ENCODE data around the gene PTPRM.

PTPRM gene

GRCh38 chr18:8400193-8400752, 833.2 kb downstream of the PTPRM start:
- Histone ChIP-seq H3K9ac (ENCODE audit: low read depth, low read length, poor library complexity, severe bottlenecking) (no peak overlapping the region), H3K4me3 (ENCODE audit: low read length, poor library complexity, severe bottlenecking) (no peak overlapping the region), H3K79me2 (ENCODE audit: insufficient read depth, low read length) (no peaks in the 10 kb centered on the region), H3K9me3 (ENCODE audit: insufficient read depth, low read depth, low read length) (no peaks in the 10 kb centered on the region), H3K36me3 (ENCODE audit: insufficient read depth, low read length) (no peaks in the 10 kb centered on the region), H4K20me1 (ENCODE audit: insufficient read depth, low read length, poor library complexity, severe bottlenecking) (no peaks in the 10 kb centered on the region), H3F3A (ENCODE audit: low read depth) (no peaks in the 10 kb centered on the region), H3K4me2 (ENCODE audit: low read depth, low read length, poor library complexity, severe bottlenecking) (no peak overlapping the region), H3K4me1 (ENCODE audit: insufficient read depth, low read length, poor library complexity, severe bottlenecking) (no peaks in the 10 kb centered on the region), H3K27me3 (ENCODE audit: insufficient read depth, low read length, poor library complexity, severe bottlenecking) (no peaks in the 10 kb centered on the region), H2AFZ (ENCODE audit: low read length) (no peak overlapping the region), H3K9me2 (replicated peaks; ENCODE audit: low read depth, low read length) (no peaks in the 10 kb centered on the region)
- TF ChIP-seq CTCF (conservative IDR thresholded peaks at IDR 0.05; ENCODE audit: low read length), result no peak
- no peak for TF ChIP-seq EZH2phosphoT487 (IDR thresholded peaks at IDR 0.05; ENCODE audit: borderline replicate concordance)

DNA sequence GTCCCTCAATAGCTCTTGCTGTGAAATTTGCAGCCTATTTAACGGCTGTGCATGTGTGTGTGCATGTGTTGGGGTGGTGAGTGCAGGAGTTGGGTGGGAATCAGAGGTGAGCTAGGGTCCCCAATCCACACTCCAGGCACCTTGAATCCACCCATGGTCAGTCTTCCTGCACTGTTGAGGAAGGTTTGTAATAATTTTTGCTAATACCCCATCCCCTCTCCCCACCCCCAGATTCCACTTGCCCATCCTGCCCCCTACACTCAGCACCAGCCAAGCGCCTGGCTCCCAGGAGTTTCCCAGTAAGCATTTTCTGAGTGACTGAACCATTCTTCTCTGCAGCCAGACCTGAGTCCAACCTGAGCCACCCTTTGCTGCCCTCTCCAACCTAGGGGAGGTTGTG, 833.7 kb downstream of the PTPRM start:
- no peaks in the 10 kb centered on the region for H3K36me3 ChIP-seq (ENCODE audit: insufficient read depth, low read length)
- H3K27me3 ChIP-seq (ENCODE audit: insufficient read depth, low read length, poor library complexity, severe bottlenecking), result no peaks in the 10 kb centered on the region
- H2AFZ ChIP-seq (ENCODE audit: low read length), result no peak overlapping the region
- no peak overlapping the region for H3K4me2 ChIP-seq (ENCODE audit: low read depth, low read length, poor library complexity, severe bottlenecking)
- H3K4me1 ChIP-seq (ENCODE audit: insufficient read depth, low read length, poor library complexity, severe bottlenecking), result no peaks in the 10 kb centered on the region
- no peaks in the 10 kb centered on the region for H4K20me1 ChIP-seq (ENCODE audit: insufficient read depth, low read length, poor library complexity, severe bottlenecking)
- no peak overlapping the region for H3K4me3 ChIP-seq (ENCODE audit: low read length, poor library complexity, severe bottlenecking)
- no peaks in the 10 kb centered on the region for H3F3A ChIP-seq (ENCODE audit: low read depth)
- no peaks in the 10 kb centered on the region for H3K79me2 ChIP-seq (ENCODE audit: insufficient read depth, low read length)
- H3K9me2 ChIP-seq (replicated peaks; ENCODE audit: low read depth, low read length), result no peaks in the 10 kb centered on the region
- no peaks in the 10 kb centered on the region for H3K9me3 ChIP-seq (ENCODE audit: insufficient read depth, low read depth, low read length)
- TF ChIP-seq CTCF (conservative IDR thresholded peaks at IDR 0.05; ENCODE audit: low read length) (no peak), EZH2phosphoT487 (IDR thresholded peaks at IDR 0.05; ENCODE audit: borderline replicate concordance) (no peak)
- H3K9ac ChIP-seq (ENCODE audit: low read depth, low read length, poor library complexity, severe bottlenecking), result no peak overlapping the region

GRCh38 chr18:8401606-8402005, 834.5 kb downstream of the PTPRM start:
- no peaks in the 10 kb centered on the region for H4K20me1 ChIP-seq (ENCODE audit: insufficient read depth, low read length, poor library complexity, severe bottlenecking)
- no peak overlapping the region for H3K9ac ChIP-seq (ENCODE audit: low read depth, low read length, poor library complexity, severe bottlenecking)
- H3K9me2 ChIP-seq (replicated peaks; ENCODE audit: low read depth, low read length), result no peaks in the 10 kb centered on the region
- TF ChIP-seq CTCF (conservative IDR thresholded peaks at IDR 0.05; ENCODE audit: low read length) (no peak), EZH2phosphoT487 (IDR thresholded peaks at IDR 0.05; ENCODE audit: borderline replicate concordance) (no peak)
- no peaks in the 10 kb centered on the region for H3K36me3 ChIP-seq (ENCODE audit: insufficient read depth, low read length)
- no peak overlapping the region for H2AFZ ChIP-seq (ENCODE audit: low read length)
- H3K9me3 ChIP-seq (ENCODE audit: insufficient read depth, low read depth, low read length), result no peaks in the 10 kb centered on the region
- no peaks in the 10 kb centered on the region for H3K79me2 ChIP-seq (ENCODE audit: insufficient read depth, low read length)
- no peaks in the 10 kb centered on the region for H3F3A ChIP-seq (ENCODE audit: low read depth)
- no peaks in the 10 kb centered on the region for H3K4me1 ChIP-seq (ENCODE audit: insufficient read depth, low read length, poor library complexity, severe bottlenecking)
- no peaks in the 10 kb centered on the region for H3K27me3 ChIP-seq (ENCODE audit: insufficient read depth, low read length, poor library complexity, severe bottlenecking)
- H3K4me3 ChIP-seq (ENCODE audit: low read length, poor library complexity, severe bottlenecking), result no peak overlapping the region
- no peak overlapping the region for H3K4me2 ChIP-seq (ENCODE audit: low read depth, low read length, poor library complexity, severe bottlenecking)

Data from Loucy (cell line).